B cell (primary cell): Measurements from ENCODE around the gene PPIH. TPM values are rescaled to one million over a fixed set of nuclear protein-coding genes. Genes with fewer than 3 reads are reported as not detected.
"Not testable (repeated sequence)": the region's sequence is repeated elsewhere in the genome, so short reads cannot be mapped to it uniquely, and the experiment has no call there.

Experiments used
- ATAC-seq: fragments of 200-7000 bp; cut with Tn5 transposase; one replicate; pipeline ENCODE4 v1.10.0; 2021; ENCODE audit warnings: low read depth, mild to moderate bottlenecking, moderate number of reproducible peaks, moderate library complexity
- CTCF ChIA-PET: fragments of 350-600 bp; sonication (Branson Sonifier 250); formaldehyde crosslinking; loops from one replicate; lab custom pipeline; 2021; ENCODE audit warnings: antibody characterized with exemption, inconsistent platforms; lab: Charles Lee
- POLR2A ChIA-PET: fragments of 350-600 bp; sonication (Branson Sonifier 250); formaldehyde crosslinking; loops from one replicate; lab custom pipeline; 2021; ENCODE audit warnings: antibody characterized with exemption; lab: Charles Lee
- DNase-seq: peaks from one replicate; pipeline ENCODE4 v3.0.0; 2013
- H2AFZ ChIP-seq: 2 replicates; pipeline ENCODE4 v1.6.1; 2012; ENCODE audit warnings: mild to moderate bottlenecking, low read depth, low read length; ENCODE audit not compliant: insufficient read depth, poor library complexity, severe bottlenecking
- H3K27ac ChIP-seq, 2 donors: 1 replicate in 1 of 2; 2 replicates in 1 of 2; pipeline ENCODE4 v1.5.1; 2012 to 2013; ENCODE audit warnings: low read length in 2 of 2, mild to moderate bottlenecking in 2 of 2, moderate library complexity in 1 of 2
- H3K27me3 ChIP-seq, 4 experiments: fragments of 200-600 bp in 1 of 4; sonication (generic) in 1 of 4; replicated peaks in 1 of 4; 1 replicate in 2 of 4; 2 replicates in 2 of 4; pipeline versions ENCODE4 v1.6.1 to v1.7.0; 2013 to 2016; ENCODE audit warnings: low read length in 3 of 4, mild to moderate bottlenecking in 2 of 4, mixed read lengths in 1 of 4, moderate library complexity in 1 of 4; ENCODE audit not compliant: insufficient read depth in 4 of 4, control insufficient read depth in 3 of 4; ENCODE audit errors: control extremely low read depth in 1 of 4
- H3K36me3 ChIP-seq, 2 experiments: replicated peaks in 1 of 2; 1 replicate in 1 of 2; 2 replicates in 1 of 2; pipeline versions ENCODE4 v1.6.1 to v1.7.1; 2013; ENCODE audit warnings: low read length in 1 of 2; ENCODE audit not compliant: insufficient read depth in 2 of 2, control insufficient read depth in 1 of 2; ENCODE audit errors: control extremely low read depth in 1 of 2, extremely low read depth in 1 of 2
- H3K4me1 ChIP-seq, 2 donors: fragments of 200-600 bp in 1 of 2; sonication (generic) in 1 of 2; 1 replicate in 1 of 2; 2 replicates in 1 of 2; pipeline versions ENCODE4 v1.5.1 to v1.6.1; 2013 to 2017; ENCODE audit warnings: low read length in 2 of 2; ENCODE audit not compliant: control insufficient read depth in 2 of 2, insufficient read depth in 2 of 2
- H3K4me2 ChIP-seq: replicated peaks from 2 replicates; pipeline ENCODE3; 2012; ENCODE audit warnings: mild to moderate bottlenecking, low read depth, low read length; ENCODE audit not compliant: poor library complexity, severe bottlenecking
- H3K4me3 ChIP-seq, 5 experiments: fragments of 200-600 bp in 1 of 5; sonication (generic) in 1 of 5; 1 replicate in 3 of 5; 2 replicates in 2 of 5; pipeline versions ENCODE4 v1.5.1 to v1.7.0; 2011 to 2016; ENCODE audit warnings: low read length in 4 of 5, mild to moderate bottlenecking in 4 of 5, low read depth in 2 of 5, control low read depth in 1 of 5, moderate library complexity in 1 of 5; ENCODE audit not compliant: insufficient read depth in 1 of 5; ENCODE audit errors: control extremely low read depth in 1 of 5, extremely low read depth in 1 of 5
- H3K79me2 ChIP-seq: fragments of 200-600 bp; sonication (generic); one replicate; pipeline ENCODE4 v1.6.0; 2016; ENCODE audit warnings: low read length; ENCODE audit not compliant: control insufficient read depth, insufficient read depth
- H3K9ac ChIP-seq: fragments of 200-600 bp; sonication (generic); 2 replicates; pipeline ENCODE4 v1.6.1; 2017; ENCODE audit warnings: mild to moderate bottlenecking, low read length, moderate library complexity
- H3K9me3 ChIP-seq, 3 donors: one replicate each; pipeline versions ENCODE4 v1.6.1 to v1.7.1; 2013; ENCODE audit warnings: low read length in 2 of 3; ENCODE audit not compliant: control insufficient read depth in 2 of 3, insufficient read depth in 1 of 3; ENCODE audit errors: control extremely low read depth in 1 of 3
- H4K20me1 ChIP-seq: 2 replicates; pipeline ENCODE4 v1.6.0; 2012; ENCODE audit warnings: mild to moderate bottlenecking, low read length; ENCODE audit not compliant: insufficient read depth, control insufficient read depth, poor library complexity, severe bottlenecking
- H3K27ac Mint-ChIP-seq: one replicate; pipeline ENCODE4 v1.8.0; 2021; ENCODE audit warnings: mixed read lengths
- H3K27me3 Mint-ChIP-seq: one replicate; pipeline ENCODE4 v1.8.0; 2021; ENCODE audit warnings: mixed read lengths
- H3K4me1 Mint-ChIP-seq: one replicate; pipeline ENCODE4 v1.8.0; 2021; ENCODE audit warnings: mixed read lengths
- H3K4me3 Mint-ChIP-seq: one replicate; pipeline ENCODE4 v1.8.0; 2021; ENCODE audit warnings: mixed read lengths
- H3K9me3 Mint-ChIP-seq: one replicate; pipeline ENCODE4 v1.8.0; 2022; ENCODE audit warnings: mixed read lengths; ENCODE audit not compliant: insufficient read depth
- EZH2 ChIP-seq: IDR thresholded peaks from 2 replicates; pipeline ENCODE4 v1.6.1; 2012; ENCODE audit warnings: borderline replicate concordance, low read depth, mild to moderate bottlenecking, moderate library complexity, low read length; ENCODE audit not compliant: insufficient read depth, poor library complexity, severe bottlenecking
- WGBS: methylation state at CpG from one replicate; pipeline ENCODE4 v1.1.5; 2013; ENCODE audit warnings: missing lambda C conversion rate; ENCODE audit not compliant: insufficient coverage; 5-methylcytosine and 5-hydroxymethylcytosine counted together
- intact Hi-C: fragments of 100-400 bp; cut with micrococcal nuclease; formaldehyde crosslinking; loops from one replicate; pipeline ENCODE4 v1.10.0; 2022
- polyA plus RNA-seq: library from polyadenylated mRNA; depleted of rRNA; stranded (reverse); fragments of >200 nt; gene quantifications from 2 replicates; pipeline ENCODE4 v1.2.3, GENCODE V29; 2012
- total RNA-seq, 2 donors: library from RNA; stranded (reverse); fragments of 120-200 nt in 1 of 2; gene quantifications; 1 replicate in 1 of 2; 2 replicates in 1 of 2; pipeline versions ENCODE4 v1.2.3 to v1.2.4, GENCODE V29; 2013 to 2022
- TF ChIP-seq, protein P1 (sequence below): fragments of 200-600 bp; IDR thresholded peaks from one replicate; pipeline ENCODE4 v1.8.0; 2022; ENCODE audit warnings: antibody characterized with exemption, mild to moderate bottlenecking

The PPIH gene
- total and polyA plus RNA-seq, 2 donors (not counting 1 experiment from before 2014, with no cell fraction given) = 42.4 to 50.3 TPM

DNA sequence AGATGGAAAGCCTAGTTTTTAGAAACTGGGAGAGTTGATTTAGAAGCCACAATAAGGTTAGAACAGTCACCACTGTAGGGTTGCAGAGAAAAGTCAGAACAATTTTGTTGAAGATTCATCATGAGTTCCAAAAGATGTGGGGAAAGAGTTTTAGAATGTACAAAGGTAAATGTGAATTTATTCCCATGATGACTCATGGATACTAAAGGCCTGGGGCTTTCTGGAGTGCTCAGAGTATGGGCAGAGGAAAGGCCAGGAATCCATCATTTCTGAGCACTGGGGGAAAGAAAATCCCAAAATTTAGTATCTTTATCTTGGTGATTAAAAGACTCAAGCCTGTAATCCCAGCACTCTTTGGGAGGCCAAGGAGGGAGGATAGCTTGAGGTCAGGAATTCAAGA lies 41.8 kb downstream of the PPIH start:
- Histone ChIP-seq H3K9me3 (no peaks in the 10 kb centered on the region), H3K4me1 (no peaks in the 10 kb centered on the region), H3K9ac (no peak overlapping the region), H2AFZ (no peak overlapping the region), H3K4me3 (no peak overlapping the region), H3K79me2 (peaks cover 25% of the 10 kb centered on the region), H3K27ac (no peak overlapping the region), H4K20me1 (peaks cover 40% of the 10 kb centered on the region), H3K27me3 (no peaks in the 10 kb centered on the region), H3K4me2 (no peak overlapping the region), H3K36me3 (peaks cover 9 to 92% of the 10 kb centered on the region in 2 experiments)
- H3K9me3 Mint-ChIP-seq = no peaks in the 10 kb centered on the region
- ATAC-seq (no peak), DNase-seq (no peak)
- ChIA-PET CTCF (no interaction called here), POLR2A (interaction anchor here (0.7 kb wide), 1 partner anchor 42 kb away, joined by 3 read pairs; the partner anchor contains the start of gene PPIH)
- H3K4me1 Mint-ChIP-seq = peaks cover 1% of the 10 kb centered on the region
- TF ChIP-seq EZH2 = no peak
- TF ChIP-seq, protein P1, sequence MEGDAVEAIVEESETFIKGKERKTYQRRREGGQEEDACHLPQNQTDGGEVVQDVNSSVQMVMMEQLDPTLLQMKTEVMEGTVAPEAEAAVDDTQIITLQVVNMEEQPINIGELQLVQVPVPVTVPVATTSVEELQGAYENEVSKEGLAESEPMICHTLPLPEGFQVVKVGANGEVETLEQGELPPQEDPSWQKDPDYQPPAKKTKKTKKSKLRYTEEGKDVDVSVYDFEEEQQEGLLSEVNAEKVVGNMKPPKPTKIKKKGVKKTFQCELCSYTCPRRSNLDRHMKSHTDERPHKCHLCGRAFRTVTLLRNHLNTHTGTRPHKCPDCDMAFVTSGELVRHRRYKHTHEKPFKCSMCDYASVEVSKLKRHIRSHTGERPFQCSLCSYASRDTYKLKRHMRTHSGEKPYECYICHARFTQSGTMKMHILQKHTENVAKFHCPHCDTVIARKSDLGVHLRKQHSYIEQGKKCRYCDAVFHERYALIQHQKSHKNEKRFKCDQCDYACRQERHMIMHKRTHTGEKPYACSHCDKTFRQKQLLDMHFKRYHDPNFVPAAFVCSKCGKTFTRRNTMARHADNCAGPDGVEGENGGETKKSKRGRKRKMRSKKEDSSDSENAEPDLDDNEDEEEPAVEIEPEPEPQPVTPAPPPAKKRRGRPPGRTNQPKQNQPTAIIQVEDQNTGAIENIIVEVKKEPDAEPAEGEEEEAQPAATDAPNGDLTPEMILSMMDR = no peak
- intact Hi-C loops = no loop called here
- H3K4me3 Mint-ChIP-seq = no peak overlapping the region
- H3K27ac Mint-ChIP-seq = no peak overlapping the region
- no peaks in the 10 kb centered on the region for H3K27me3 Mint-ChIP-seq

DNA sequence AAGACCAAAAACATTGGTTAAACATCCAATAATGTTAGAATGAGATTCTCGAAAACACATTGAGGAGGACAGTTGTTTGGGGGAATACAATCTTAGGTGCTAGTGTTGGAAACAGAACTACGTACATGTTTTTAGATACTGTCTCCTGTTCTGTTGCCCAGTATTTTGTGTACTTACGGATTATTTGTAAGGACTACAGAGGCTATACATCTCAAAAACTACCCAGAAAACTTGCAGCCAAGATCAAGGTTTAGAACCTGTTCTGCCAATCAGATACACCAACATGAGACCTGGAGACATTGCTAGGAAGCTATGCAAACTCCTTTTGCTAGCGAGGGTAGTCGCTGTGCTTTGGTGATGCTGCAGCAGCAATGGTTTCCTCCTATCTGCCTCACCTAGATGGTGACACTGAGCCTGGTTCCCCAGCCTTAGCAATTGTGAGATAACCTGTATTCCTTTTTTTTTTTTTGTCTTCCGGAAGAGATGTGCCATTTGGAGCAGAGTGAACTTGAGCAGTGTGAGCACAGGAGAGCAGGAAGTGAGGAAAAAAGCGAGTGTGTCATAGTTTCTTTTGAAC lies 45.8 kb downstream of the PPIH start:
- no peak overlapping the region for H3K4me3 Mint-ChIP-seq
- Histone ChIP-seq H3K9ac (no peak overlapping the region), H3K36me3 (peaks cover 15 to 71% of the 10 kb centered on the region in 2 experiments), H3K9me3 (peaks cover 0 to 3% (median 0%) of the 10 kb centered on the region in 3 donors), H3K4me3 (no peak overlapping the region), H3K4me2 (no peak overlapping the region), H3K27me3 (no peaks in the 10 kb centered on the region), H4K20me1 (peaks cover 15% of the 10 kb centered on the region), H3K79me2 (peaks cover 8% of the 10 kb centered on the region), H3K4me1 (no peaks in the 10 kb centered on the region), H3K27ac (no peak overlapping the region), H2AFZ (no peak overlapping the region)
- intact Hi-C loops = no loop called here
- WGBS = 97% methylated on average over 5 of the region's 7 CpGs
- TF ChIP-seq EZH2 = no peak
- TF ChIP-seq, protein P1 = no peak
- H3K27me3 Mint-ChIP-seq = no peaks in the 10 kb centered on the region
- POLR2A ChIA-PET = no interaction called here
- no peaks in the 10 kb centered on the region for H3K4me1 Mint-ChIP-seq
- H3K9me3 Mint-ChIP-seq = no peaks in the 10 kb centered on the region
- ATAC-seq (no peak), DNase-seq (no peak)
- no peak overlapping the region for H3K27ac Mint-ChIP-seq
- CTCF ChIA-PET = no interaction called here

DNA sequence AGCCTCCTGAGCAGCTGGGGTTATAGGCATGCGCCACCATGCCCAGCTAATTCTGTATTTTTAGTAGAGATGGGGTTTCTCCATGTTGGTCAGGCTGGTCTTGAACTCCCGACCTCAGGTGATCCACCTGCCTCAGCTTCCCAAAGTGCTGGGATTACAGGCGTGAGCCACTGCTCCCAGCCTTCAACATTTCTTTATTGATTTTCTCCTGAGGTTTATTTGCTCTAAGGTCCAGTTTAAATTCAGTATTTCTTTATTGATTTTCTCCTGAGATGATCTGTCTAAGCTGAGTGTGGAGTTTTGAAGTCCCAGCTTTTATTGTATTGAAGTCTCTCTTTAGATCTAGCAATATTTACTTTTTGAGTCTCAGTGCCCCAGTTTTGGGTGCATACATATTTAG lies 54.6 kb downstream of the PPIH start:
- POLR2A ChIA-PET = not testable (repeated sequence)

More for the DNA sequence above, 54.6 kb downstream of the PPIH start:
- ATAC-seq, H3K4me3 ChIP-seq, H3K4me3 Mint-ChIP-seq, H3K4me1 Mint-ChIP-seq, H2AFZ ChIP-seq, H3K27me3 Mint-ChIP-seq, H3K27ac ChIP-seq, H3K4me1 ChIP-seq, H3K27me3 ChIP-seq, intact Hi-C loops, H3K27ac Mint-ChIP-seq, H3K4me2 ChIP-seq, H4K20me1 ChIP-seq, DNase-seq, H3K9ac ChIP-seq: not testable (repeated sequence)
- Histone ChIP-seq H3K36me3 (peaks cover 11 to 14% of the 10 kb centered on the region in 2 experiments), H3K9me3 (peaks cover 7 to 20% (median 19%) of the 10 kb centered on the region in 3 donors), H3K79me2 (peaks cover 25% of the 10 kb centered on the region)
- 100% methylated on average over 1 of the region's 3 CpGs for WGBS
- H3K9me3 Mint-ChIP-seq = peaks cover 12% of the 10 kb centered on the region
- CTCF ChIA-PET = interaction anchor here (0.6 kb wide), 1 partner anchor 371 kb away, joined by 3 read pairs; no protein-coding TSS in a partner anchor
